ENCODE measurements around the gene EPB41L1. TPM values are rescaled to one million over a fixed set of nuclear protein-coding genes. Genes with fewer than 3 reads are reported as not detected.

EPB41L1 gene
- total and polyA plus RNA-seq, 10 donors, result 1.5 to 18.6 (median 12.0) TPM

DNA sequence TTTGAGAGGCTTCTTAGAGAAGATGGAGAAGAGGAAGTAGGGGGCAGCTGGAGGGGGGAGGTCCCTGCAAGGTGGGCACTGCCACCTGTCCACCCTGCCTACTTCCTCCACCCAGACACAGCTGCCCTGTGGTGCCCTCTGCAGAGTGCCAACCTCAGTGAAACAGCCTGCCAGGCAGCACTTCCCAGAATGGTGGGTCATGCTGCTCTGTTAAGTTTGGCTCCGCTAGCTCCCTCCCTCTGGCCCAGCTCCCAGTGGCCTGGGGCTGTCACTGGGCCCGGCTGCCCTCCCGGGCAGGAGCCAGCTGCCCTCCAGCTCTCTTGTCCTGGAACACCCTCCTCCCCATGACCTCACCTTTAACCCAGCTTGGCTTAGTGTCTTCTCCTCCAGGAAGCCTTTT, 5.1 kb upstream of the EPB41L1 start:
- no peaks in the 10 kb centered on the region for H3K9me3 ChIP-seq
- H3K36me3 ChIP-seq, result no peaks in the 10 kb centered on the region
- H3K4me1 ChIP-seq, result peaks cover 0 to 33% (median 8%) of the 10 kb centered on the region in 6 donors
- peaks cover 0 to 12% (median 4%) of the 10 kb centered on the region in 7 donors for H3K27me3 ChIP-seq (replicated peaks in 1 of 7)
- intact Hi-C loops (cut with DNase I; ENCODE audit: low total_unique reads), result no loop called here
- TF ChIP-seq POLR2AphosphoS5 (IDR thresholded peaks at IDR 0.05) (no peak), POLR2A (IDR thresholded peaks at IDR 0.05) (no peak)
- TF ChIP-seq, protein P1, sequence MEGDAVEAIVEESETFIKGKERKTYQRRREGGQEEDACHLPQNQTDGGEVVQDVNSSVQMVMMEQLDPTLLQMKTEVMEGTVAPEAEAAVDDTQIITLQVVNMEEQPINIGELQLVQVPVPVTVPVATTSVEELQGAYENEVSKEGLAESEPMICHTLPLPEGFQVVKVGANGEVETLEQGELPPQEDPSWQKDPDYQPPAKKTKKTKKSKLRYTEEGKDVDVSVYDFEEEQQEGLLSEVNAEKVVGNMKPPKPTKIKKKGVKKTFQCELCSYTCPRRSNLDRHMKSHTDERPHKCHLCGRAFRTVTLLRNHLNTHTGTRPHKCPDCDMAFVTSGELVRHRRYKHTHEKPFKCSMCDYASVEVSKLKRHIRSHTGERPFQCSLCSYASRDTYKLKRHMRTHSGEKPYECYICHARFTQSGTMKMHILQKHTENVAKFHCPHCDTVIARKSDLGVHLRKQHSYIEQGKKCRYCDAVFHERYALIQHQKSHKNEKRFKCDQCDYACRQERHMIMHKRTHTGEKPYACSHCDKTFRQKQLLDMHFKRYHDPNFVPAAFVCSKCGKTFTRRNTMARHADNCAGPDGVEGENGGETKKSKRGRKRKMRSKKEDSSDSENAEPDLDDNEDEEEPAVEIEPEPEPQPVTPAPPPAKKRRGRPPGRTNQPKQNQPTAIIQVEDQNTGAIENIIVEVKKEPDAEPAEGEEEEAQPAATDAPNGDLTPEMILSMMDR (IDR thresholded peaks at IDR 0.05 in 8 of 11, conservative IDR thresholded peaks at IDR 0.05 in 3 of 11), result no peak
- DNase-seq, result no peak
- no peak overlapping the region for H3K27ac ChIP-seq
- 67 to 82% (median 75%) methylated on average over 2 to 3 of the region's 3 CpGs for WGBS, 5 donors
- no peak overlapping the region for H3K4me3 ChIP-seq

DNA sequence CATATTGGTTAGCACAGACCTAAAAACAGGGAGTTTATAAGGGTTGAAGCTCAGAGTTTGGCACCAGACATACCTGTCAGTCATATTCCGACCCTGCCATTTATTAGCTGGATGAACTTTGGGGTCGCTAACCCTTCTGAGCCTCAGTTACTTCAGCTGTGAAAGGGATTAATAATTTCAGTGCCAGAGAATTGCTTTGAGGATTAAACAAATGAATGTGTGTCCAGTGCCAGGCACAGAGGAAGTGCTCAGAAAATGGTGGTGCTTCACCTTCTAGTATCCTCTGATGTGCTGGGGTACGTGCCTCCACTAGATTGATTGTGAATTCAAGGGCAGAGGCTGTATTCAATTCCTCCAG, 4.1 kb upstream of the EPB41L1 start:
- Histone ChIP-seq H3K27ac (peak overlapping the region in 4 of 8 donors; percentile 6 to 57 (median 48)), H3K9me3 (no peaks in the 10 kb centered on the region), H3K27me3 (replicated peaks in 1 of 7) (peaks cover 0 to 22% (median 10%) of the 10 kb centered on the region in 7 donors), H3K4me1 (peaks cover 0 to 38% (median 16%) of the 10 kb centered on the region in 6 donors), H3K4me3 (no peak overlapping the region), H3K36me3 (no peaks in the 10 kb centered on the region)
- no peak for DNase-seq
- intact Hi-C loops (cut with DNase I; ENCODE audit: low total_unique reads), result no loop called here
- TF ChIP-seq, protein P1 (IDR thresholded peaks at IDR 0.05 in 8 of 11, conservative IDR thresholded peaks at IDR 0.05 in 3 of 11), result no peak
- no peak for TF ChIP-seq POLR2AphosphoS5 (IDR thresholded peaks at IDR 0.05)
- no peak for TF ChIP-seq POLR2A (IDR thresholded peaks at IDR 0.05)
- WGBS, 5 donors, result 77 to 86% (median 81%) methylated on average over 3 of the region's 3 CpGs

DNA sequence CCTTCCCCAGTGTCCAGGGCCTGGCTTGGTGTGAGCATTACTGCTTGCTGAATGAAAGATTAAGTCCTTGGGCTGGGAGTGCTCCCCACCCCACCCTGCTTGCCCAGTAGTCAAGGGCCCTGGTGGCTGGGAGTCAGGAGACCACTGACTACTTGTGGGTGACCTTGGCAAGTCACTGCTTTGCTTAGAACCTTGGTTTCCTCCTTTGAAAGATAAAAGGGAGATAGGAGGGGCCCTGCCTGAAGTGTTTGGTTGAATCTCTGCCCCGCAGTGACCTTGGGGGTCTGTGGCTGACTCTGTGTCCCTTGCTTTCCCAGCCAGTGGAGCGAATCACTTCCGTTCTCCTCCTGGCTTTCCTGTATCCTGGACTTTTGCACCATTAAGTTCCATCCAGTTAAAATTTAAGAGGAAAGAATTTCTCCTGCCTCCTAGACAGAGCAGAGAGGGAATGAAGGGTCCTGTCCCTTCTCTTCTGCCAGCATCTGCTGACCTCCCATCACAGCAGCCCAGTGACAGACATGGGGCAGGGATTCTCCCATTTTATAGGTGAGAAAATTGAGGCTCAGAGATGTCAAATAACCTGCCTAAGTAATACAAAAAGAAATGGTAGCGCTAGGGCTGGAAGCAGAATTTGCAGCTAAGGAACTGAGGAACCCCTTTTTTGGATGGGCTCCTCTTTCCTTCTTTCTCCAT, 3.5 kb upstream of the EPB41L1 start:
- TF ChIP-seq POLR2A (IDR thresholded peaks at IDR 0.05) (no peak), POLR2AphosphoS5 (IDR thresholded peaks at IDR 0.05) (no peak)
- TF ChIP-seq, protein P1 (IDR thresholded peaks at IDR 0.05 in 8 of 11, conservative IDR thresholded peaks at IDR 0.05 in 3 of 11), result no peak
- peak overlapping the region in 4 of 8 donors; percentile 6 to 57 (median 48) for H3K27ac ChIP-seq
- intact Hi-C loops (cut with DNase I; ENCODE audit: low total_unique reads), result no loop called here
- H3K27me3 ChIP-seq (replicated peaks in 1 of 7), result peaks cover 0 to 27% (median 10%) of the 10 kb centered on the region in 7 donors
- 65 to 79% (median 75%) methylated on average over 4 of the region's 4 CpGs for WGBS, 5 donors
- H3K36me3 ChIP-seq, result no peaks in the 10 kb centered on the region
- DNase-seq, result no peak
- peaks cover 0 to 42% (median 16%) of the 10 kb centered on the region in 6 donors for H3K4me1 ChIP-seq
- no peaks in the 10 kb centered on the region for H3K9me3 ChIP-seq
- H3K4me3 ChIP-seq, result no peak overlapping the region

DNA sequence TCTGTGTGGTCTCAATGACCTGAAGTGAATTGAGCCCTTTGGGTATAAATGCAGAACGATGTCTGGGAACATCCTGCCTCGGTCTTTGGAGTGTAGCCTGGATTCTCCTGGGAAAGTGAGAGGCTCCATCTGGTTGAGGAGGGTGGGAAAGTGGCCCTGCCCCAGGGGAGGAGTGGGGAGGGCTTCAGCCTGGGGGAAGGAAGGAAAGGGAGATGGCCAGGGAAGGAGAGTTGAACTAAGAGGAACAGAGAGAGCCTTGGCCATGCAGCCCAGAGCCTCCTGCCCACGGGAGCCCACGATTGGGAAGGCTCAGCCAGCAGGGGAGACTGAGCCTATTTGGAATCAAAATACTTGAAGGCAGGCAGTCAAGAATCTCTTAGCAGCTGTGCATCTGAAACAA, 2.3 kb upstream of the EPB41L1 start:
- 45 to 57% (median 52%) methylated on average over 4 of the region's 4 CpGs for WGBS, 5 donors
- Histone ChIP-seq H3K27ac (no peak overlapping the region), H3K9me3 (no peaks in the 10 kb centered on the region), H3K4me3 (no peak overlapping the region), H3K27me3 (replicated peaks in 1 of 7) (peaks cover 0 to 35% (median 10%) of the 10 kb centered on the region in 7 donors), H3K4me1 (peaks cover 0 to 53% (median 25%) of the 10 kb centered on the region in 6 donors), H3K36me3 (no peaks in the 10 kb centered on the region)
- DNase-seq, result no peak
- TF ChIP-seq POLR2AphosphoS5 (IDR thresholded peaks at IDR 0.05), result no peak
- TF ChIP-seq, protein P1 (IDR thresholded peaks at IDR 0.05 in 8 of 11, conservative IDR thresholded peaks at IDR 0.05 in 3 of 11), result no peak
- intact Hi-C loops (cut with DNase I; ENCODE audit: low total_unique reads), result no loop called here

Data from spleen (tissue), 11 donors.